ENCODE measurements around the gene CLCN4.

DNA sequence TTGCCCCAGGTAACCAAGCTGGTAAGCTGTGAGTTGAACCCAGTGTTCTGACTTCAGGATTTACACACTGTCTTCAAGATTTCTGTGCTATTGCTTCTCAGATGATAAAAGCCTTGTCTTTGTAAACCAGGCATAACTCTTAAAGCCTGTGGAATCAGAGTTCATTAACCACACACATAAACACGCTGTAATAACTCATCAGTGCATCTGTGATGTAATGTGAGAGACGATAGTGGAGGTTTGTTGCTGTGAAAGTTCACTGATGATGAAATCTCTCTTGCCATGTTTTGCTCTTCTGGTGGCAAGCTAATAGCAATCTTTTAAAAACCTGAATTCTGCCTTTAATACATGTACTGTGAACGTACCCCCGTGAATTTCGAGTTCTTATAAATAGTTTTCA lies 41.5 kb downstream of the CLCN4 start:
- TF ChIP-seq CTCF (IDR thresholded peaks at IDR 0.05) (no peak), EP300 (IDR thresholded peaks at IDR 0.05) (no peak)

Measured in stomach (tissue), 4 donors.